ENCODE data around the gene TTC19.
"Not testable (repeated sequence)": the region's sequence is repeated elsewhere in the genome, so short reads cannot be mapped to it uniquely, and the experiment has no call there.

The TTC19 gene

GRCh38 chr17:15971882-15972281, 27.7 kb upstream of the TTC19 start:
- H3K4me3 ChIP-seq (ENCODE audit: control insufficient read depth, low read depth, low read length), result no peak overlapping the region
- TF ChIP-seq CTCF (IDR thresholded peaks at IDR 0.05; ENCODE audit: control insufficient read depth, insufficient read depth, low read depth, low read length, missing control alignments), result no peak
- no peak for DNase-seq (ENCODE audit: low read depth)

- H3K4me3 ChIP-seq (ENCODE audit: control insufficient read depth, low read depth, low read length), result no peak overlapping the region
- no peak for DNase-seq (ENCODE audit: low read depth)
- no peak for TF ChIP-seq CTCF (IDR thresholded peaks at IDR 0.05; ENCODE audit: control insufficient read depth, insufficient read depth, low read depth, low read length, missing control alignments)
Observed at GRCh38 chr17:15972497-15972951, 27.1 kb upstream of the TTC19 start.

GRCh38 chr17:15973016-15973415, 26.6 kb upstream of the TTC19 start:
- no peak overlapping the region for H3K4me3 ChIP-seq (ENCODE audit: control insufficient read depth, low read depth, low read length)
- TF ChIP-seq CTCF (IDR thresholded peaks at IDR 0.05; ENCODE audit: control insufficient read depth, insufficient read depth, low read depth, low read length, missing control alignments), result no peak
- no peak for DNase-seq (ENCODE audit: low read depth)

GRCh38 chr17:15973834-15974233, 25.8 kb upstream of the TTC19 start:
- H3K4me3 ChIP-seq (ENCODE audit: control insufficient read depth, low read depth, low read length), result no peak overlapping the region
- no peak for DNase-seq (ENCODE audit: low read depth)
- no peak for TF ChIP-seq CTCF (IDR thresholded peaks at IDR 0.05; ENCODE audit: control insufficient read depth, insufficient read depth, low read depth, low read length, missing control alignments)

GRCh38 chr17:15977894-15978293, 21.7 kb upstream of the TTC19 start:
- TF ChIP-seq CTCF (IDR thresholded peaks at IDR 0.05; ENCODE audit: control insufficient read depth, insufficient read depth, low read depth, low read length, missing control alignments), result no peak
- no peak for DNase-seq (ENCODE audit: low read depth)
- no peak overlapping the region for H3K4me3 ChIP-seq (ENCODE audit: control insufficient read depth, low read depth, low read length)

GRCh38 chr17:15978606-15979005, 21.0 kb upstream of the TTC19 start:
- H3K4me3 ChIP-seq (ENCODE audit: control insufficient read depth, low read depth, low read length), result no peak overlapping the region
- TF ChIP-seq CTCF (IDR thresholded peaks at IDR 0.05; ENCODE audit: control insufficient read depth, insufficient read depth, low read depth, low read length, missing control alignments), result no peak
- no peak for DNase-seq (ENCODE audit: low read depth)

- H3K4me3 ChIP-seq (ENCODE audit: control insufficient read depth, low read depth, low read length); DNase-seq (ENCODE audit: low read depth): not testable (repeated sequence)
Observed at GRCh38 chr17:15979013-15979412, 20.6 kb upstream of the TTC19 start.

Measured in AG09309 (cell line).